Right lobe of liver (tissue), 6 donors: ENCODE measurements around the gene DDX17. TPM values are rescaled to one million over a fixed set of nuclear protein-coding genes. Genes with fewer than 3 reads are reported as not detected.

Source experiments
- ATAC-seq, 4 donors: fragments of 200-7000 bp; cut with Tn5 transposase; one replicate each; pipeline ENCODE4 v1.9.1; 2020; ENCODE audit warnings: mild to moderate bottlenecking in 4 of 4, moderate library complexity in 4 of 4
- DNase-seq, 3 donors: peaks; one replicate each; pipeline ENCODE4 v3.0.0-alpha.2; 2020
- H3K27ac ChIP-seq, 3 donors: fragments of 200-600 bp; one replicate each; pipeline ENCODE4 v1.8.0; 2022
- H3K27me3 ChIP-seq, 2 donors: fragments of 200-600 bp; one replicate each; pipeline ENCODE4 v1.8.0; 2022
- H3K36me3 ChIP-seq, 4 donors: fragments of 200-600 bp; sonication (generic) in 1 of 4; one replicate each; pipeline versions ENCODE4 v1.5.1 to v1.8.0; 2017 to 2022; ENCODE audit warnings: control low read depth in 1 of 4
- H3K4me1 ChIP-seq, 4 donors: fragments of 200-600 bp; sonication (generic) in 1 of 4; one replicate each; pipeline versions ENCODE4 v1.5.1 to v1.8.0; 2017 to 2022; ENCODE audit warnings: control low read depth in 1 of 4
- H3K4me3 ChIP-seq, 3 donors: fragments of 200-600 bp; one replicate each; pipeline ENCODE4 v1.8.0; 2022
- H3K9me3 ChIP-seq, 4 donors: fragments of 200-600 bp; sonication (generic) in 1 of 4; one replicate each; pipeline versions ENCODE4 v1.5.1 to v1.8.0; 2017 to 2022; ENCODE audit warnings: control low read depth in 1 of 4
- CTCF ChIP-seq, 4 donors: fragments of 200-600 bp in 3 of 4; fragments of 450-650 bp in 1 of 4; IDR thresholded peaks; one replicate each; pipeline versions ENCODE4 v1.5.1 to v1.8.0; 2016 to 2022; ENCODE audit warnings: antibody characterized with exemption in 4 of 4, mild to moderate bottlenecking in 2 of 4
- POLR2A ChIP-seq: fragments of 450-650 bp; IDR thresholded peaks from one replicate; pipeline ENCODE4 v1.6.1; 2017; ENCODE audit warnings: antibody characterized with exemption, mild to moderate bottlenecking
- WGBS: methylation state at CpG from one replicate; pipeline ENCODE4 v1.1.6; 2018; ENCODE audit warnings: low coverage, low lambda C conversion rate; ENCODE audit not compliant: insufficient coverage; ENCODE audit errors: missing lambda C conversion rate; 5-methylcytosine and 5-hydroxymethylcytosine counted together
- intact Hi-C, 2 donors: fragments of 100-400 bp; cut with DNase I; formaldehyde crosslinking; loops; one replicate each; pipeline versions ENCODE4 v1.11.2 to v1.14.1; 2022
- total RNA-seq, 6 experiments: library from RNA; depleted of rRNA in 2 of 6; stranded (reverse); fragments of >200 nt in 2 of 6; fragmentation: NEBNext Ultra II Directional in 3 of 6; extraction: Animal tissue kit (Norgen Biotek cat#: 25700) in 3 of 6; gene quantifications; one replicate each; pipeline versions ENCODE4 v1.1.0 to v1.2.4, GENCODE V29; 2016 to 2023
- donor health status: DM: no; HTN: yes; CAD: no.
- donor health status: DM: no; HTN: no; CAD: no.
- donor health status: DM: no; HTN: no; CAD: no.
- donor health status: DM: no; HTN: yes; CAD: no.
- donor health status: DM: no; HTN: yes; CAD: no.

DDX17 gene
- total RNA-seq, 6 experiments from 2014 or later = 128 to 205 (median 184) TPM

- Histone ChIP-seq H3K4me3 (no peak overlapping the region), H3K27ac (no peak overlapping the region), H3K27me3 (no peaks in the 10 kb centered on the region), H3K36me3 (no peaks in the 10 kb centered on the region), H3K9me3 (no peaks in the 10 kb centered on the region), H3K4me1 (no peaks in the 10 kb centered on the region)
- TF ChIP-seq POLR2A = no peak
- no peak for TF ChIP-seq CTCF (IDR thresholded peaks at IDR 0.05)
- ATAC-seq (no peak), DNase-seq (no peak)
- intact Hi-C loops = no loop called here
- 90% methylated on average over 6 of the region's 15 CpGs for WGBS
Observed at GRCh38 chr22:38436629-38437395, 69.3 kb downstream of the DDX17 start.

GRCh38 chr22:38435965-38436364, 70.1 kb downstream of the DDX17 start:
- no peaks in the 10 kb centered on the region for H3K27me3 ChIP-seq
- DNase-seq (no peak), ATAC-seq (peak in 2 of 4 donors; percentile 56 to 59)
- no peaks in the 10 kb centered on the region for H3K9me3 ChIP-seq
- H3K36me3 ChIP-seq = no peaks in the 10 kb centered on the region
- no peaks in the 10 kb centered on the region for H3K4me1 ChIP-seq
- intact Hi-C loops = no loop called here
- no peak overlapping the region for H3K27ac ChIP-seq
- TF ChIP-seq POLR2A = no peak
- no peak for TF ChIP-seq CTCF (IDR thresholded peaks at IDR 0.05)
- H3K4me3 ChIP-seq = no peak overlapping the region
- WGBS = 42% methylated on average over 2 of the region's 4 CpGs

GRCh38 chr22:38435010-38435409, 71.1 kb downstream of the DDX17 start:
- H3K4me3 ChIP-seq = no peak overlapping the region
- no peak for ATAC-seq
- H3K9me3 ChIP-seq = no peaks in the 10 kb centered on the region
- H3K27ac ChIP-seq = no peak overlapping the region
- TF ChIP-seq CTCF (IDR thresholded peaks at IDR 0.05) = no peak
- TF ChIP-seq POLR2A = no peak
- H3K27me3 ChIP-seq = no peaks in the 10 kb centered on the region
- 100% methylated on average over 1 of the region's 4 CpGs for WGBS
- H3K4me1 ChIP-seq = no peaks in the 10 kb centered on the region
- H3K36me3 ChIP-seq = no peaks in the 10 kb centered on the region
- intact Hi-C loops = no loop called here
- DNase-seq = no peak

- DNase-seq = no peak
- no peaks in the 10 kb centered on the region for H3K4me1 ChIP-seq
- no peaks in the 10 kb centered on the region for H3K27me3 ChIP-seq
- no CpG with 5 or more reads among the region's 8 CpGs for WGBS
- ATAC-seq = no peak
- H3K9me3 ChIP-seq = no peaks in the 10 kb centered on the region
- H3K27ac ChIP-seq = no peak overlapping the region
- H3K36me3 ChIP-seq = no peaks in the 10 kb centered on the region
- no peak overlapping the region for H3K4me3 ChIP-seq
- no peak for TF ChIP-seq POLR2A
- no peak for TF ChIP-seq CTCF (IDR thresholded peaks at IDR 0.05)
- intact Hi-C loops = no loop called here
Observed at GRCh38 chr22:38433871-38434270, 72.2 kb downstream of the DDX17 start.

Other genes starting within 250 kb of the DDX17 start
- gene TMEM184B, start 233.3 kb downstream of the DDX17 start, total RNA-seq = 10 to 100 TPM in 5 of 6 experiments, 1 to 10 TPM in 1; 7.9 to 42.6 (median 16.9) TPM
- gene CSNK1E, start 188.9 kb downstream of the DDX17 start, total RNA-seq = 10 to 100 TPM; 19.9 to 41.8 (median 27.4) TPM
- gene KCNJ4, start 51.1 kb downstream of the DDX17 start, total RNA-seq = not detected
- 10 to 100 TPM in 3 of 6 experiments, 1 to 10 TPM in 3; 2.4 to 53.8 (median 12.8) TPM for gene KDELR3, start 38.2 kb downstream of the DDX17 start, total RNA-seq
- under 1 TPM in 1 of 6 experiments, not detected in 5; 0.55 TPM for gene DMC1, start 63.9 kb upstream of the DDX17 start, total RNA-seq
- gene FAM227A, start 150.1 kb upstream of the DDX17 start, total RNA-seq = under 1 TPM in 4 of 6 experiments, not detected in 2; 0.02 to 0.20 (median 0.16) TPM
- 10 to 100 TPM in 4 of 6 experiments, 1 to 10 TPM in 2; 6.1 to 14.4 (median 11.6) TPM for gene CBY1, start 150.3 kb upstream of the DDX17 start, total RNA-seq
- gene TOMM22, start 175.6 kb upstream of the DDX17 start, total RNA-seq = 10 to 100 TPM; 23.2 to 36.8 (median 32.4) TPM
- gene JOSD1, start 194.6 kb upstream of the DDX17 start, total RNA-seq = 10 to 100 TPM; 13.0 to 32.2 (median 21.7) TPM
- gene GTPBP1, start 199.6 kb upstream of the DDX17 start, total RNA-seq = 10 to 100 TPM; 13.4 to 21.6 (median 16.7) TPM
- 100 to 1,000 TPM; 104 to 174 (median 144) TPM for gene SUN2, start 249.7 kb upstream of the DDX17 start, total RNA-seq